AG04450 (cell line): ENCODE results near the gene ANKRD30B. TPM values are rescaled to one million over a fixed set of nuclear protein-coding genes. Genes with fewer than 3 reads are reported as not detected.
"Not testable (repeated sequence)": the region's sequence is repeated elsewhere in the genome, so short reads cannot be mapped to it uniquely, and the experiment has no call there.

ENCODE experiments used
- CTCF ChIA-PET: fragments of 300-600, 350-600 bp; formaldehyde crosslinking; extraction: SDS; loops from one replicate; lab custom pipeline; 2022; ENCODE audit warnings: antibody characterized with exemption, inconsistent platforms; lab: Charles Lee
- POLR2A ChIA-PET: fragments of 350-600 bp; formaldehyde crosslinking; extraction: SDS; loops from one replicate; lab custom pipeline; 2021; ENCODE audit warnings: antibody characterized with exemption, inconsistent platforms; lab: Yijun Ruan, JAX
- DNase-seq: peaks from one replicate; pipeline ENCODE4 v3.0.0-alpha.2; 2011; ENCODE audit warnings: low read depth, low spot score
- H3K27ac ChIP-seq: one replicate; pipeline ENCODE4 v1.5.1; 2012; ENCODE audit warnings: low read depth, low read length, control low read depth
- H3K27me3 ChIP-seq: one replicate; pipeline ENCODE4 v1.6.0; 2012; ENCODE audit warnings: low read length; ENCODE audit not compliant: control insufficient read depth, insufficient read depth
- H3K4me3 ChIP-seq: 2 replicates; pipeline ENCODE4 v1.5.1; 2011; ENCODE audit warnings: mild to moderate bottlenecking, low read depth, low read length, control low read depth
- H3K9me3 ChIP-seq: 2 replicates; pipeline ENCODE4 v1.5.1; 2012; ENCODE audit warnings: low read length; ENCODE audit not compliant: control insufficient read depth, insufficient read depth
- polyA plus RNA-seq: library from polyadenylated mRNA; depleted of rRNA; stranded (reverse); fragments of >200 nt; gene quantifications from 2 replicates; pipeline ENCODE4 v1.2.3, GENCODE V29; 2011
- TF ChIP-seq, protein P1 (sequence below): IDR thresholded peaks from 2 replicates; pipeline ENCODE4 v1.5.1; 2011; ENCODE audit warnings: low read depth, low read length, control low read depth, inconsistent platforms

ANKRD30B gene
- polyA plus RNA-seq, 1 experiment: not detected

GRCh38 chr18:14781671-14782070 lies 33.7 kb downstream of the ANKRD30B start:
- ChIA-PET CTCF (no interaction called here), POLR2A (no interaction called here)
- Histone ChIP-seq H3K4me3 (no peak overlapping the region), H3K9me3 (peaks cover 14% of the 10 kb centered on the region), H3K27ac (no peak overlapping the region), H3K27me3 (no peaks in the 10 kb centered on the region)
- no peak for DNase-seq
- TF ChIP-seq, protein P1, sequence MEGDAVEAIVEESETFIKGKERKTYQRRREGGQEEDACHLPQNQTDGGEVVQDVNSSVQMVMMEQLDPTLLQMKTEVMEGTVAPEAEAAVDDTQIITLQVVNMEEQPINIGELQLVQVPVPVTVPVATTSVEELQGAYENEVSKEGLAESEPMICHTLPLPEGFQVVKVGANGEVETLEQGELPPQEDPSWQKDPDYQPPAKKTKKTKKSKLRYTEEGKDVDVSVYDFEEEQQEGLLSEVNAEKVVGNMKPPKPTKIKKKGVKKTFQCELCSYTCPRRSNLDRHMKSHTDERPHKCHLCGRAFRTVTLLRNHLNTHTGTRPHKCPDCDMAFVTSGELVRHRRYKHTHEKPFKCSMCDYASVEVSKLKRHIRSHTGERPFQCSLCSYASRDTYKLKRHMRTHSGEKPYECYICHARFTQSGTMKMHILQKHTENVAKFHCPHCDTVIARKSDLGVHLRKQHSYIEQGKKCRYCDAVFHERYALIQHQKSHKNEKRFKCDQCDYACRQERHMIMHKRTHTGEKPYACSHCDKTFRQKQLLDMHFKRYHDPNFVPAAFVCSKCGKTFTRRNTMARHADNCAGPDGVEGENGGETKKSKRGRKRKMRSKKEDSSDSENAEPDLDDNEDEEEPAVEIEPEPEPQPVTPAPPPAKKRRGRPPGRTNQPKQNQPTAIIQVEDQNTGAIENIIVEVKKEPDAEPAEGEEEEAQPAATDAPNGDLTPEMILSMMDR: no peak

GRCh38 chr18:14784133-14784532 lies 36.2 kb downstream of the ANKRD30B start:
- H3K27ac ChIP-seq: no peak overlapping the region
- H3K27me3 ChIP-seq: no peaks in the 10 kb centered on the region
- no peak overlapping the region for H3K4me3 ChIP-seq
- CTCF ChIA-PET: no interaction called here
- POLR2A ChIA-PET: no interaction called here
- no peak for DNase-seq
- TF ChIP-seq, protein P1: no peak
- H3K9me3 ChIP-seq: peaks cover 8% of the 10 kb centered on the region

DNA sequence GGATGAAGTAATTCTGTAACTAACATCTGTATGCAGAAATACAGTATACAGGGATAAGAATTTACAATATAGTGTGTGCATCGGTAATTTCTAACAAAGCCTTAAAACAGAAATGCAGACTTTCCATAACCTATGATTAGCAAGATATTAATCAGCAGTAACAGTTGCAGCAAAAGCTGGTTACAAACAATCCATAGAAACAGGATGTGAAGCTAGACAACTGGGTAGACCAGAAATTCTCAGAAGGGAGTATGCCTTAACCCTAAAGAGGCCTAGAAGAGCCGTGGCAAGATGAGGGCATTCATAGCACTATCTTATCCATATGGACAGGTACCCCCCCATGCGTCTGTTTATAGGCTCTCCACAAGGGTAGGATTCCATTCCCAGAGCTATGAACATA lies 48.9 kb downstream of the ANKRD30B start:
- DNase-seq, POLR2A ChIA-PET, H3K27me3 ChIP-seq, H3K4me3 ChIP-seq, CTCF ChIA-PET, H3K9me3 ChIP-seq, H3K27ac ChIP-seq: not testable (repeated sequence)

DNA sequence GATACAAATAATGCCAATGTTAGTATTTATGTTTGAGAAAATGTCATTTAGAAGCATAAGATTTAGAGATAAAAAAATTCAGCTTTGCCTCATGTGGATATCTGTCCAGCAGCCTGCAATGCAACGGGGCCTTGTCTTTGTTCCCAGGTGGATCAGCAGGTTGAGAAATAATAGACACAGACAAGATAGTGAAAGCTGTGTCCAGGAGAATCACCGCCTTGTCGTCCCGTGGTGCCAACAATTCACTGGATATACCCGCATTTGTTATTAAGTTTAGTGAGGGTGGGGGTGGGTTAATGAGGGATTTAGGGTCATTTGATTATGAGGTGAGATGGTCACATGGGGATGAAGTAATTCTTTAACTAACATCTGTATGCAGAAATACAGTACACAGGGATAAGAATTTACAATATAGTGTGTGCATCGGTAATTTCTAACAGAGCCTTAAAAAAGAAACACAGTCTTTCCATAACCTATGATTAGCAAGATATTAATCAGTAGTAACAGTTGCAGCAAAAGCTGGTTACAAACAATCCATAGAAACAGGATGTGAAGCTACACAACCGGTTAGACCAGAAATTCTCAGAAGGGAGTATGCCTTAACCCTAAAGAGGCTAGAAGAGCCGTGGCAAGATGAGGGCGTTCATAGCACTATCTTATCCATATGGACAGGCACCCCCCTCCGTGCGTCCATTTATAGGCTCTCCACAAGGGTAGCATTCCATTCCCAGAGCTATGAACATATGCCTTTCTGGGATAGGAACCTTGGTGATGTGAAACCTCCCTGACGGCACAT lies 50.2 kb downstream of the ANKRD30B start:
- POLR2A ChIA-PET, H3K9me3 ChIP-seq, H3K4me3 ChIP-seq, H3K27ac ChIP-seq, CTCF ChIA-PET, DNase-seq, H3K27me3 ChIP-seq: not testable (repeated sequence)

DNA sequence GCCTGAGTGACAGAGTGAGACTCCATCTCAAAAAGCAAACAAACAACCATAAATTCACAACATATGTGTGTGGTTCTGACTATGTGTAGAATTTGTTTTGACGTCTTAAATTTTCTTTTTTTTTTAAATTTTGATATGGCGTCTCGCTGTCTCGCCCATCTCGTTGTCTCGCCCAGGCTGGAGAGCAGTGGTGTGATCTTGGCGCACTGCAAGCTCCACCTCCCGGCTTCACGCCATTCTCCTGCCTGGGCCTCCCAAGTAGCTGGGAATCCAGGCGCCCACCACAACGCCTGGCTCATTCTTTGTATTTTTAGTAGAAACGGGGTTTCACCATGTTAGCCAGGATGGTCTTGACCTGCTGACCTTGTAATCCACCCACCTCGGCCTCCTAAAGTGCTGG lies 63.1 kb downstream of the ANKRD30B start:
- POLR2A ChIA-PET, H3K4me3 ChIP-seq, H3K27me3 ChIP-seq, H3K27ac ChIP-seq, H3K9me3 ChIP-seq, DNase-seq, CTCF ChIA-PET: not testable (repeated sequence)

GRCh38 chr18:14826972-14827632 lies 79.1 kb downstream of the ANKRD30B start:
- CTCF ChIA-PET, H3K4me3 ChIP-seq, H3K9me3 ChIP-seq, H3K27ac ChIP-seq, DNase-seq, H3K27me3 ChIP-seq, POLR2A ChIA-PET: not testable (repeated sequence)

DNA sequence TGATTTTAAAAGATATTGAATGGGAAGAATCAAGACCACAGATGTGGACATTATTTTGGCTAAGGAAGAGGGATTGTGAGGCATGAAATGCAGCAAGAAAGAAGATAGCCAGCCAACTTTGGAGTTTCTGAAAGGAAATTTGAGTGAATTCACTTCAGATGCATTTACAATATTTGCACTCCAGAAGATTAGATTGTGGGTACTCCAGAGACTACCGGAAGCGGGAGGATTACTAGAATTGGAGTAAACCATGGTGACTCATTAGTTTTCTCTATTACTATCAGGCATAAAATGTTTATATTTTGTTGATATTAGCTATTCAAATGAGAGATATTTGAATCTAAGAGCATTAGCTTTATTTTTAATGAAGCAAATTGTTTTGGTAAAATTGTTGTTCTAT lies 93.6 kb downstream of the ANKRD30B start:
- H3K27me3 ChIP-seq, CTCF ChIA-PET, H3K9me3 ChIP-seq, POLR2A ChIA-PET, H3K4me3 ChIP-seq, DNase-seq, H3K27ac ChIP-seq: not testable (repeated sequence)

DNA sequence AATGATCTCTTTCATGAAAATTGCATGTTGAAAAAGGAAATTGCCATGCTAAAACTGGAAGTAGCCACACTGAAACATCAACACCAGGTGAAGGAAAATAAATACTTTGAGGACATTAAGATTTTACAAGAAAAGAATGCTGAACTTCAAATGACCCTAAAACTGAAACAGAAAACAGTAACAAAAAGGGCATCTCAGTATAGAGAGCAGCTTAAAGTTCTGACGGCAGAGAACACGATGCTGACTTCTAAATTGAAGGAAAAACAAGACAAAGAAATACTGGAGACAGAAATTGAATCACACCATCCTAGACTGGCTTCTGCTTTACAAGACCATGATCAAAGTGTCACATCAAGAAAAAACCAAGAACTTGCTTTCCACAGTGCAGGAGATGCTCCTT lies 103.6 kb downstream of the ANKRD30B start:
- H3K27me3 ChIP-seq, POLR2A ChIA-PET, H3K27ac ChIP-seq, H3K9me3 ChIP-seq, CTCF ChIA-PET, H3K4me3 ChIP-seq, DNase-seq: not testable (repeated sequence)

GRCh38 chr18:14855634-14856033 lies 107.7 kb downstream of the ANKRD30B start:
- H3K27ac ChIP-seq, CTCF ChIA-PET, H3K27me3 ChIP-seq, DNase-seq, POLR2A ChIA-PET, H3K4me3 ChIP-seq: not testable (repeated sequence)
- peaks cover 14% of the 10 kb centered on the region for H3K9me3 ChIP-seq

DNA sequence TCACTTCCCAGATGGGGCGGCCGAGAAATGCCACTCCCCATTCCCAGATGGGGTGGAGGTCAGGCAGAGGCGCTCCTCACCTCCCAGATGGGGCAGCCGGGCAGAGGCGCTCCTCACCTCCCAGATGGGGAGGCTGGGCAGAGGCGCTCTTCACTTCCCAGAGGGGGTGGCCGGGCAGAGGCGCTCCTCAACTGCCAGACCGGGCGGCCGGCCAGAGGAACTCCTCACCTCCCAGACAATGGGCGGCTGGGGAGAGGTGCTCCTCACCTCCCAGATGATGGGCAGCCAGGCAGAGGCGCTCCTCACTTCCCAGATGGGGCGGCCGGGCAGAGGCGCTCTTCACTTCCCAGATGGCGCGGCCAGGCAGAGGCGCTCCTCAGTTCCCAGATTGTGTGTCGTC lies 108.3 kb downstream of the ANKRD30B start:
- H3K27ac ChIP-seq, POLR2A ChIA-PET, H3K4me3 ChIP-seq, H3K27me3 ChIP-seq, DNase-seq, CTCF ChIA-PET: not testable (repeated sequence)
- H3K9me3 ChIP-seq: peaks cover 14% of the 10 kb centered on the region
